Neuronal stem cell (in vitro differentiated cells): Measurements from ENCODE around the gene ZFPL1.

ENCODE experiments used
- DNase-seq: peaks from one replicate; pipeline ENCODE4 v3.0.0-alpha.2; 2013; ENCODE audit warnings: low spot score
- H2AFZ ChIP-seq: one replicate; pipeline ENCODE4 v1.6.1; 2013; ENCODE audit warnings: mild to moderate bottlenecking, low read length, inconsistent platforms
- H2AK5ac ChIP-seq: 2 replicates; pipeline ENCODE4 v1.6.1; 2013; ENCODE audit warnings: low read depth, mild to moderate bottlenecking, inconsistent platforms, low read length, moderate library complexity, mixed read lengths
- H2BK120ac ChIP-seq: 2 replicates; pipeline ENCODE4 v1.6.1; 2013; ENCODE audit warnings: low read depth, mild to moderate bottlenecking, inconsistent platforms, low read length, moderate library complexity, mixed read lengths
- H2BK12ac ChIP-seq: one replicate; pipeline ENCODE4 v1.6.1; 2013; ENCODE audit warnings: low read length, inconsistent platforms
- H2BK15ac ChIP-seq: 2 replicates; pipeline ENCODE4 v1.6.1; 2013; ENCODE audit warnings: mild to moderate bottlenecking, low read length, inconsistent platforms, mixed read lengths
- H2BK5ac ChIP-seq: one replicate; pipeline ENCODE4 v1.6.1; 2013; ENCODE audit warnings: inconsistent platforms, mild to moderate bottlenecking, low read length, moderate library complexity
- H3K14ac ChIP-seq: one replicate; pipeline ENCODE4 v1.6.1; 2013; ENCODE audit warnings: low read length, inconsistent platforms
- H3K18ac ChIP-seq: 2 replicates; pipeline ENCODE4 v1.6.1; 2013; ENCODE audit warnings: low read length, inconsistent platforms
- H3K23ac ChIP-seq: 2 replicates; pipeline ENCODE4 v1.6.1; 2013; ENCODE audit warnings: low read depth, mild to moderate bottlenecking, mixed read lengths, low read length, inconsistent platforms; ENCODE audit not compliant: poor library complexity
- H3K27ac ChIP-seq: replicated peaks from 3 replicates; pipeline ENCODE4 v1.5.1; 2013; ENCODE audit warnings: low read length, inconsistent platforms
- H3K27me3 ChIP-seq, 3 experiments: 2 replicates each; pipeline ENCODE4 v1.6.1; 2013; ENCODE audit warnings: low read length in 3 of 3, mild to moderate bottlenecking in 2 of 3, inconsistent platforms in 1 of 3, low read depth in 1 of 3, mixed read lengths in 1 of 3, moderate library complexity in 1 of 3; ENCODE audit not compliant: control insufficient read depth in 3 of 3, insufficient read depth in 3 of 3
- H3K36me3 ChIP-seq, 2 donors: replicated peaks in 1 of 2; 2 replicates each; pipeline ENCODE4 v1.6.1; 2013; ENCODE audit warnings: low read length in 2 of 2; ENCODE audit not compliant: control insufficient read depth in 2 of 2, insufficient read depth in 2 of 2
- H3K4ac ChIP-seq: 2 replicates; pipeline ENCODE4 v1.6.1; 2013; ENCODE audit warnings: inconsistent platforms, mild to moderate bottlenecking, low read length, moderate library complexity
- H3K4me1 ChIP-seq, 2 donors: 1 replicate in 1 of 2; 2 replicates in 1 of 2; pipeline ENCODE4 v1.6.1; 2013; ENCODE audit warnings: low read length in 2 of 2, low read depth in 1 of 2; ENCODE audit not compliant: control insufficient read depth in 2 of 2, insufficient read depth in 1 of 2
- H3K4me2 ChIP-seq: one replicate; pipeline ENCODE4 v1.6.1; 2013; ENCODE audit warnings: mild to moderate bottlenecking, low read length, inconsistent platforms; ENCODE audit not compliant: insufficient read depth, poor library complexity, severe bottlenecking
- H3K4me3 ChIP-seq, 2 donors: 2 replicates each; pipeline ENCODE4 v1.5.1; 2013; ENCODE audit warnings: low read length in 2 of 2, mild to moderate bottlenecking in 2 of 2, inconsistent platforms in 1 of 2, moderate library complexity in 1 of 2
- H3K79me1 ChIP-seq: one replicate; pipeline ENCODE4 v1.6.1; 2013; ENCODE audit warnings: low read depth, mild to moderate bottlenecking, inconsistent platforms, low read length, moderate library complexity
- H3K9ac ChIP-seq: one replicate; pipeline ENCODE4 v1.6.1; 2013; ENCODE audit warnings: mild to moderate bottlenecking, low read depth, low read length, inconsistent platforms; ENCODE audit not compliant: poor library complexity
- H3K9me3 ChIP-seq, 2 donors: replicated peaks in 1 of 2; 2 replicates each; pipeline versions ENCODE3 to v1.6.1; 2013; ENCODE audit warnings: low read length in 2 of 2, mild to moderate bottlenecking in 2 of 2, inconsistent platforms in 1 of 2, low read depth in 1 of 2, mixed read lengths in 1 of 2, moderate library complexity in 1 of 2; ENCODE audit not compliant: control insufficient read depth in 2 of 2, insufficient read depth in 1 of 2
- H4K8ac ChIP-seq: one replicate; pipeline ENCODE4 v1.6.1; 2013; ENCODE audit warnings: low read depth, mild to moderate bottlenecking, inconsistent platforms, low read length, moderate library complexity
- H4K91ac ChIP-seq: one replicate; pipeline ENCODE4 v1.6.1; 2013; ENCODE audit warnings: low read length, low read depth, mild to moderate bottlenecking, inconsistent platforms; ENCODE audit not compliant: poor library complexity
- WGBS, 2 donors: extraction: QIAGEN DNeasy Blood & Tissue Kit; methylation state at CpG; one replicate each; pipeline ENCODE4 v1.1.7; 2013; ENCODE audit warnings: missing lambda C conversion rate in 2 of 2, mixed read lengths in 1 of 2; ENCODE audit not compliant: insufficient read length in 2 of 2, insufficient replicate concordance in 1 of 2; ENCODE audit errors: extremely low coverage in 2 of 2; 5-methylcytosine and 5-hydroxymethylcytosine counted together

Gene ZFPL1

GRCh38 chr11:65111744-65112545 lies 27.9 kb downstream of the ZFPL1 start, which contains the start of gene TM7SF2:
TSS of gene TM7SF2 (plus strand) at chr11:65111872. CDS start at chr11:65112016, 144 bp downstream.
- Histone ChIP-seq H3K18ac (peak within 1 kb of the TSS; percentile 96), H2BK120ac (peak within 1 kb of the TSS; percentile 39), H2AFZ (peak within 1 kb of the TSS; percentile 89), H4K8ac (no peak within 1 kb of the TSS), H3K27ac (peak within 1 kb of the TSS; percentile 77), H3K9me3 (no peaks in the 10 kb centered on the region), H2BK15ac (peak within 1 kb of the TSS; percentile 86), H3K23ac (peak within 1 kb of the TSS; percentile 98), H3K4ac (peak within 1 kb of the TSS; percentile 79), H3K14ac (peak within 1 kb of the TSS; percentile 87), H2BK5ac (peak within 1 kb of the TSS; percentile 79), H3K27me3 (no peaks in the 10 kb centered on the region), H3K9ac (peak within 1 kb of the TSS; percentile 94), H4K91ac (no peak within 1 kb of the TSS), H2AK5ac (peak within 1 kb of the TSS; percentile 89), H3K4me3 (peak within 1 kb of the TSS; percentile 97), H3K36me3 (peaks cover 14 to 51% of the 10 kb centered on the region in 2 donors), H3K4me1 (peaks cover 10 to 21% of the 10 kb centered on the region in 2 donors), H3K79me1 (peaks cover 17% of the 10 kb centered on the region), H3K4me2 (peak within 1 kb of the TSS; percentile 94), H2BK12ac (peak within 1 kb of the TSS; percentile 33)
- DNase-seq = peak; percentile 93
- WGBS, 2 donors = no CpG with 5 or more reads among the region's 64 CpGs

- no peaks in the 10 kb centered on the region for H3K9me3 ChIP-seq
Measured at GRCh38 chr11:65112546-65113360, 28.7 kb downstream of the ZFPL1 start.

GRCh38 chr11:65113361-65113756 lies 29.3 kb downstream of the ZFPL1 start:
- Histone ChIP-seq H4K91ac (no peak overlapping the region), H3K23ac (no peak overlapping the region), H3K4me3 (peak overlapping the region; percentile 97), H3K18ac (no peak overlapping the region), H2AK5ac (peak overlapping the region; percentile 89), H3K36me3 (peaks cover 14 to 47% of the 10 kb centered on the region in 2 donors), H3K79me1 (peaks cover 15% of the 10 kb centered on the region), H3K4me1 (peaks cover 10 to 21% of the 10 kb centered on the region in 2 donors), H2BK5ac (peak overlapping the region; percentile 79), H2BK120ac (no peak overlapping the region), H3K4me2 (peak overlapping the region; percentile 94), H3K9ac (peak overlapping the region; percentile 94), H4K8ac (no peak overlapping the region), H2AFZ (no peak overlapping the region), H3K27me3 (no peaks in the 10 kb centered on the region), H3K4ac (no peak overlapping the region), H2BK12ac (no peak overlapping the region), H3K14ac (no peak overlapping the region), H3K9me3 (no peaks in the 10 kb centered on the region), H3K27ac (no peak overlapping the region), H2BK15ac (no peak overlapping the region)
- no peak for DNase-seq
- WGBS, 2 donors = no CpG with 5 or more reads among the region's 14 CpGs

More at GRCh38 chr11:65112546-65113360, 28.7 kb downstream of the ZFPL1 start:
- DNase-seq = no peak
- peak overlapping the region; percentile 79 for H3K4ac ChIP-seq
- H3K79me1 ChIP-seq = peaks cover 15% of the 10 kb centered on the region
- peak overlapping the region; percentile 87 for H3K14ac ChIP-seq
- H3K27me3 ChIP-seq = no peaks in the 10 kb centered on the region
- H4K91ac ChIP-seq = no peak overlapping the region
- peaks cover 10 to 21% of the 10 kb centered on the region in 2 donors for H3K4me1 ChIP-seq
- peak overlapping the region; percentile 79 for H2BK5ac ChIP-seq
- peak overlapping the region; percentile 77 for H3K27ac ChIP-seq
- no peak overlapping the region for H2BK12ac ChIP-seq
- no CpG with 5 or more reads among the region's 57 CpGs for WGBS, 2 donors
- peak overlapping the region; percentile 94 for H3K4me2 ChIP-seq
- H3K23ac ChIP-seq = peak overlapping the region; percentile 98
- peak overlapping the region; percentile 39 for H2BK120ac ChIP-seq
- peaks cover 14 to 46% of the 10 kb centered on the region in 2 donors for H3K36me3 ChIP-seq
- H2BK15ac ChIP-seq = peak overlapping the region; percentile 86
- no peak overlapping the region for H4K8ac ChIP-seq
- peak overlapping the region; percentile 89 for H2AK5ac ChIP-seq
- peak overlapping the region; percentile 89 for H2AFZ ChIP-seq
- H3K4me3 ChIP-seq = peak overlapping the region; percentile 97
- peak overlapping the region; percentile 96 for H3K18ac ChIP-seq
- peak overlapping the region; percentile 94 for H3K9ac ChIP-seq
